ENCODE data around the gene SLC35F6. TPM values are rescaled to one million over a fixed set of nuclear protein-coding genes. Genes with fewer than 3 reads are reported as not detected.

The SLC35F6 gene
- polyA plus RNA-seq, 1 donor (not counting 4 experiments of a cell fraction or from before 2014, with no cell fraction given): 25.7 TPM

DNA sequence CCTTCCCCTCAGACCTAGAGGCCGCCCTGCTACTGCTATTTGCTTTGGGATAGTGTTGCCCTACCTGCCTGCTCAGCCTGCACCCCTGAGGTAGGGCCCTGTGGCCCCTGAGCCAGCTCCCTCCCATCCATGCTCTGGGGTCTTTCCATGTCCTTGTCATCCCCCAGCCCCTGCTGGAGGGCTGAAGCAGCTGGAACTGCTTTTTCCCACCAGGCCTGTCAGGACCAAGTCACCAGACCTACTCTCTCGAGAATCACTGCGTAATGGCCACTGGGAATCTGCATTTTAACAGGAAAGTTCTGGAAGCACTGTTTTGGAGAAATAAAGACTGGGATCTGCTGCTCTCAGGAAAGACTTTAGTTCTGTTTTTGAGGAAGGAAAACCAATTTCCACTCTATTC is 20.2 kb upstream of the SLC35F6 start:
- dilution Hi-C loops (cut with MboI; ENCODE audit: extremely low pct_ligation_motif_present, low sequenced_read_pairs): no loop called here
- no peak overlapping the region for H3K4me3 ChIP-seq (ENCODE audit: control insufficient read depth in 2 of 3, extremely low read depth in 1 of 3, insufficient read depth in 2 of 3, low read depth in 1 of 3, low read length in 3 of 3)
- no peaks in the 10 kb centered on the region for H3K79me2 ChIP-seq (ENCODE audit: control insufficient read depth, insufficient read depth, low read length)
- no peak overlapping the region for H3K27ac ChIP-seq (ENCODE audit: control insufficient read depth, insufficient read depth, low read length)
- no peaks in the 10 kb centered on the region for H3K9me1 ChIP-seq (ENCODE audit: control insufficient read depth, extremely low read depth, insufficient read depth, low read length)
- TF ChIP-seq, protein P1, sequence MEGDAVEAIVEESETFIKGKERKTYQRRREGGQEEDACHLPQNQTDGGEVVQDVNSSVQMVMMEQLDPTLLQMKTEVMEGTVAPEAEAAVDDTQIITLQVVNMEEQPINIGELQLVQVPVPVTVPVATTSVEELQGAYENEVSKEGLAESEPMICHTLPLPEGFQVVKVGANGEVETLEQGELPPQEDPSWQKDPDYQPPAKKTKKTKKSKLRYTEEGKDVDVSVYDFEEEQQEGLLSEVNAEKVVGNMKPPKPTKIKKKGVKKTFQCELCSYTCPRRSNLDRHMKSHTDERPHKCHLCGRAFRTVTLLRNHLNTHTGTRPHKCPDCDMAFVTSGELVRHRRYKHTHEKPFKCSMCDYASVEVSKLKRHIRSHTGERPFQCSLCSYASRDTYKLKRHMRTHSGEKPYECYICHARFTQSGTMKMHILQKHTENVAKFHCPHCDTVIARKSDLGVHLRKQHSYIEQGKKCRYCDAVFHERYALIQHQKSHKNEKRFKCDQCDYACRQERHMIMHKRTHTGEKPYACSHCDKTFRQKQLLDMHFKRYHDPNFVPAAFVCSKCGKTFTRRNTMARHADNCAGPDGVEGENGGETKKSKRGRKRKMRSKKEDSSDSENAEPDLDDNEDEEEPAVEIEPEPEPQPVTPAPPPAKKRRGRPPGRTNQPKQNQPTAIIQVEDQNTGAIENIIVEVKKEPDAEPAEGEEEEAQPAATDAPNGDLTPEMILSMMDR (optimal IDR thresholded peaks at IDR 0.05 in 1 of 3, IDR thresholded peaks at IDR 0.05 in 1 of 3, conservative IDR thresholded peaks at IDR 0.05 in 1 of 3; ENCODE audit: extremely low read depth in 1 of 3, insufficient read depth in 2 of 3, low read length in 3 of 3): no peak
- no peak for TF ChIP-seq EZH2 (IDR thresholded peaks at IDR 0.05; ENCODE audit: low read length)
- FAIRE-seq (no peak), DNase-seq (ENCODE audit: low read depth, low spot score) (no peak)
- no peaks in the 10 kb centered on the region for H4K20me1 ChIP-seq (ENCODE audit: control insufficient read depth, extremely low read depth, insufficient read depth, low read length)
- no peaks in the 10 kb centered on the region for H3K27me3 ChIP-seq (ENCODE audit: control insufficient read depth, extremely low read depth, insufficient read depth, low read length)
- no peak overlapping the region for H3K9ac ChIP-seq (ENCODE audit: control insufficient read depth, extremely low read depth, insufficient read depth, low read length)
- H3K36me3 ChIP-seq (ENCODE audit: control insufficient read depth in 2 of 2, extremely low read depth in 1 of 2, insufficient read depth in 2 of 2, low read length in 2 of 2): no peaks in the 10 kb centered on the region
- H2AFZ ChIP-seq (ENCODE audit: control insufficient read depth, low read length): no peak overlapping the region
- H3K4me1 ChIP-seq (ENCODE audit: control insufficient read depth, extremely low read depth, insufficient read depth, low read length): no peaks in the 10 kb centered on the region
- H3K4me2 ChIP-seq (ENCODE audit: control insufficient read depth, extremely low read depth, insufficient read depth, low read depth, low read length): no peak overlapping the region
- no peaks in the 10 kb centered on the region for H3K9me3 ChIP-seq (ENCODE audit: control insufficient read depth, low read depth, low read length)

DNA sequence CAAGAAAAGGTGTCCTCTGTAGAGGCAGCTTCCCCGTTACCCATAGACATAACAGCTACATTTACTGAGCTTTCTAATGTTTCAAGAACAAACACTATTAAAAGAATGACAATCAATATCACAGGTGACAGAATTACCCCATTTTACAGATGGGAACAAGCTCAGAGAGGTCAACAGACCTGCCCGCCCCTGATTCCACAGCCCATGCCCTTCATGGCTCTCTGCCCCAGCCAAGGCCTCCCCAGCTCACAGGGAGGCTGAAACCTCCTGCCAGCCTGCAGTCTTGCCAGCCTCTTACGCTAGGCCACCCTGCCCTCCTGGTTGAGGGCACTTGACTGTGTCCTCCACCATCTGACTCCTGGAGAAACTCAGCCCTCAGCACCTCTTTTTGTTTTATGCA is 19.1 kb upstream of the SLC35F6 start:
- Histone ChIP-seq H3K9me3 (ENCODE audit: control insufficient read depth, low read depth, low read length) (no peaks in the 10 kb centered on the region), H3K27ac (ENCODE audit: control insufficient read depth, insufficient read depth, low read length) (no peak overlapping the region), H3K9me1 (ENCODE audit: control insufficient read depth, extremely low read depth, insufficient read depth, low read length) (no peaks in the 10 kb centered on the region), H3K4me2 (ENCODE audit: control insufficient read depth, extremely low read depth, insufficient read depth, low read depth, low read length) (no peak overlapping the region), H3K9ac (ENCODE audit: control insufficient read depth, extremely low read depth, insufficient read depth, low read length) (no peak overlapping the region), H3K27me3 (ENCODE audit: control insufficient read depth, extremely low read depth, insufficient read depth, low read length) (no peaks in the 10 kb centered on the region), H3K36me3 (ENCODE audit: control insufficient read depth in 2 of 2, extremely low read depth in 1 of 2, insufficient read depth in 2 of 2, low read length in 2 of 2) (no peaks in the 10 kb centered on the region), H3K4me1 (ENCODE audit: control insufficient read depth, extremely low read depth, insufficient read depth, low read length) (no peaks in the 10 kb centered on the region), H2AFZ (ENCODE audit: control insufficient read depth, low read length) (no peak overlapping the region), H4K20me1 (ENCODE audit: control insufficient read depth, extremely low read depth, insufficient read depth, low read length) (no peaks in the 10 kb centered on the region), H3K4me3 (ENCODE audit: control insufficient read depth in 2 of 3, extremely low read depth in 1 of 3, insufficient read depth in 2 of 3, low read depth in 1 of 3, low read length in 3 of 3) (no peak overlapping the region), H3K79me2 (ENCODE audit: control insufficient read depth, insufficient read depth, low read length) (no peaks in the 10 kb centered on the region)
- dilution Hi-C loops (cut with MboI; ENCODE audit: extremely low pct_ligation_motif_present, low sequenced_read_pairs): no loop called here
- FAIRE-seq: no peak
- TF ChIP-seq, protein P1 (optimal IDR thresholded peaks at IDR 0.05 in 1 of 3, IDR thresholded peaks at IDR 0.05 in 1 of 3, conservative IDR thresholded peaks at IDR 0.05 in 1 of 3; ENCODE audit: extremely low read depth in 1 of 3, insufficient read depth in 2 of 3, low read length in 3 of 3): no peak
- no peak for TF ChIP-seq EZH2 (IDR thresholded peaks at IDR 0.05; ENCODE audit: low read length)
- DNase-seq (ENCODE audit: low read depth, low spot score): no peak

Data from keratinocyte (primary cell).